Measurements from ENCODE around the gene STBD1. TPM values are rescaled to one million over a fixed set of nuclear protein-coding genes. Genes with fewer than 3 reads are reported as not detected.
A peak's percentile ranks its signal among the peaks of the same experiment; 100 is the strongest.

The STBD1 gene
- total and polyA plus RNA-seq, 10 donors, result 0.26 to 3.1 (median 1.6) TPM

- H3K27ac ChIP-seq, result no peak overlapping the region
- intact Hi-C loops (cut with DNase I; ENCODE audit: low total_unique reads), result no loop called here
- WGBS, 5 donors, result 79 to 84% (median 84%) methylated on average over 6 of the region's 6 CpGs
- no peaks in the 10 kb centered on the region for H3K4me1 ChIP-seq
- H3K9me3 ChIP-seq, result no peaks in the 10 kb centered on the region
- DNase-seq, result no peak
- no peaks in the 10 kb centered on the region for H3K36me3 ChIP-seq
- TF ChIP-seq POLR2AphosphoS5 (IDR thresholded peaks at IDR 0.05), result no peak
- TF ChIP-seq CTCF (IDR thresholded peaks at IDR 0.05 in 8 of 11, conservative IDR thresholded peaks at IDR 0.05 in 3 of 11), result no peak
- no peak for TF ChIP-seq POLR2A (IDR thresholded peaks at IDR 0.05)
- no peak overlapping the region for H3K4me3 ChIP-seq
- no peaks in the 10 kb centered on the region for H3K27me3 ChIP-seq (replicated peaks in 1 of 7)
These were observed 40.8 kb upstream of the STBD1 start for GRCh38 chr4:76265631-76266218.

- no peak overlapping the region for H3K4me3 ChIP-seq
- H3K36me3 ChIP-seq, result no peaks in the 10 kb centered on the region
- no peaks in the 10 kb centered on the region for H3K4me1 ChIP-seq
- intact Hi-C loops (cut with DNase I; ENCODE audit: low total_unique reads), result no loop called here
- no peak for DNase-seq
- no peaks in the 10 kb centered on the region for H3K27me3 ChIP-seq (replicated peaks in 1 of 7)
- H3K9me3 ChIP-seq, result no peaks in the 10 kb centered on the region
- H3K27ac ChIP-seq, result no peak overlapping the region
- 78 to 84% (median 83%) methylated on average over 3 of the region's 3 CpGs for WGBS, 5 donors
- no peak for TF ChIP-seq POLR2AphosphoS5 (IDR thresholded peaks at IDR 0.05)
- no peak for TF ChIP-seq POLR2A (IDR thresholded peaks at IDR 0.05)
- no peak for TF ChIP-seq CTCF (IDR thresholded peaks at IDR 0.05 in 8 of 11, conservative IDR thresholded peaks at IDR 0.05 in 3 of 11)
These were observed 39.9 kb upstream of the STBD1 start for GRCh38 chr4:76266627-76267026.

- Histone ChIP-seq H3K27me3 (replicated peaks in 1 of 7) (no peaks in the 10 kb centered on the region), H3K27ac (no peak overlapping the region), H3K36me3 (no peaks in the 10 kb centered on the region), H3K4me3 (no peak overlapping the region), H3K9me3 (no peaks in the 10 kb centered on the region), H3K4me1 (no peaks in the 10 kb centered on the region)
- TF ChIP-seq POLR2A (IDR thresholded peaks at IDR 0.05) (no peak), POLR2AphosphoS5 (IDR thresholded peaks at IDR 0.05) (no peak), CTCF (IDR thresholded peaks at IDR 0.05 in 8 of 11, conservative IDR thresholded peaks at IDR 0.05 in 3 of 11) (no peak)
- intact Hi-C loops (cut with DNase I; ENCODE audit: low total_unique reads), result no loop called here
- DNase-seq, result no peak
- WGBS, 5 donors, result 91 to 96% (median 95%) methylated on average over 6 of the region's 6 CpGs
These were observed 38.7 kb upstream of the STBD1 start for GRCh38 chr4:76267811-76268210.

- Histone ChIP-seq H3K4me1 (no peaks in the 10 kb centered on the region), H3K9me3 (no peaks in the 10 kb centered on the region), H3K4me3 (no peak overlapping the region), H3K36me3 (no peaks in the 10 kb centered on the region), H3K27ac (peak overlapping the region in 1 of 8 donors; percentile 13), H3K27me3 (replicated peaks in 1 of 7) (no peaks in the 10 kb centered on the region)
- no peak for TF ChIP-seq POLR2AphosphoS5 (IDR thresholded peaks at IDR 0.05)
- no peak for TF ChIP-seq CTCF (IDR thresholded peaks at IDR 0.05 in 8 of 11, conservative IDR thresholded peaks at IDR 0.05 in 3 of 11)
- no peak for TF ChIP-seq POLR2A (IDR thresholded peaks at IDR 0.05)
- intact Hi-C loops (cut with DNase I; ENCODE audit: low total_unique reads), result no loop called here
- DNase-seq, result no peak
- WGBS, 5 donors, result 78 to 88% (median 80%) methylated on average over 11 of the region's 11 CpGs
These were observed 36.0 kb upstream of the STBD1 start for GRCh38 chr4:76270244-76271175.
